Mucosa of descending colon (tissue), 3 donors: ENCODE results near the gene SKOR1. TPM values are rescaled to one million over a fixed set of nuclear protein-coding genes. Genes with fewer than 3 reads are reported as not detected.

Experiments
- ATAC-seq: fragments of 200-7000 bp; cut with Tn5 transposase; one replicate; pipeline ENCODE4 v1.9.1; 2020; ENCODE audit warnings: mild to moderate bottlenecking, moderate library complexity
- DNase-seq, 3 donors: peaks; one replicate each; pipeline ENCODE4 v3.0.0-alpha.2; 2020
- H3K36me3 ChIP-seq: fragments of 200-600 bp; one replicate; pipeline ENCODE4 v1.8.0; 2021; ENCODE audit warnings: low read depth, mild to moderate bottlenecking
- H3K4me1 ChIP-seq: fragments of 200-600 bp; one replicate; pipeline ENCODE4 v1.8.0; 2021; ENCODE audit warnings: low read depth, mild to moderate bottlenecking
- H3K4me3 ChIP-seq: fragments of 200-600 bp; one replicate; pipeline ENCODE4 v1.8.0; 2021; ENCODE audit warnings: mild to moderate bottlenecking
- H3K9me3 ChIP-seq: fragments of 200-600 bp; one replicate; pipeline ENCODE4 v1.8.0; 2021; ENCODE audit warnings: mild to moderate bottlenecking
- CTCF ChIP-seq: fragments of 200-600 bp; IDR thresholded peaks from one replicate; pipeline ENCODE4 v1.8.0; 2022; ENCODE audit warnings: antibody characterized with exemption, mild to moderate bottlenecking
- intact Hi-C, 2 donors: fragments of 100-400 bp; cut with DNase I in 1 of 2; cut with micrococcal nuclease in 1 of 2; formaldehyde crosslinking; loops; one replicate each; pipeline versions ENCODE4 v1.11.0 to v1.11.1; 2022; cut with DNase I, micrococcal nuclease
- total RNA-seq, 3 donors: library from RNA; stranded (reverse); fragmentation: NEBNext Ultra II Directional in 2 of 3; extraction: Animal tissue kit (Norgen Biotek cat#: 25700) in 2 of 3; gene quantifications; one replicate each; pipeline versions ENCODE4 v1.2.1 to v1.2.4, GENCODE V29; 2021 to 2023
- donor health status: DM: no; HTN: no; CAD: no; lungs with moderate emphysema.
- donor health status: DM: no; HTN: no; CAD: no.
- donor health status: DM: no; HTN: yes; CAD: no.

SKOR1 gene
- total RNA-seq, 3 donors from 2014 or later = 0.34 to 0.63 (median 0.58) TPM

- Histone ChIP-seq H3K9me3 (no peaks in the 10 kb centered on the region), H3K36me3 (no peaks in the 10 kb centered on the region), H3K4me1 (no peaks in the 10 kb centered on the region), H3K4me3 (no peak overlapping the region)
- ATAC-seq = no peak
- intact Hi-C loops = no loop called here
- DNase-seq = no peak
- no peak for TF ChIP-seq CTCF
These were observed 20.2 kb upstream of the SKOR1 start for GRCh38 chr15:67805008-67805665.

- intact Hi-C loops = no loop called here
- DNase-seq = no peak
These were observed 19.4 kb upstream of the SKOR1 start for GRCh38 chr15:67805666-67806516.

DNA sequence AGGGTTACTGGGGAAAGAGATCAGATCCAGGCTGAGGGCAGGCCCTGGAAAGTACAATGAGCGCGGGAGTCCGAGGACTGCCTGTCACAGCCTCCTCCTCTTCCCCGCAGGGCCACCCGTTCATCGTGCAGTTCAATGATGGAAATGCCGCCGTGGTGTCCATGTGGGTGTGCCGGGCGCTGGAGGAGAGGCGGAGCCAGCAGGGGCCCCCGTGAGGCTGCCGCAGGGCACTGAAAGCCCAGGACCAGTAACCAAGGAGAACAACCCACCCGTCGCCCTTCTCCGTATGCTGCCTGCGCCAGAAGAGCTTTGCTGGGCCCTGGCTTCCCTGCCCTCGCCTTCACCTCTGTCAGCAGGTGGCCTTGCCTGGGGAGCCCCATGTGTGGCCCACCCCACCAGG lies 18.8 kb upstream of the SKOR1 start:
- intact Hi-C loops = no loop called here
- Histone ChIP-seq H3K36me3 (no peaks in the 10 kb centered on the region), H3K4me3 (no peak overlapping the region), H3K4me1 (no peaks in the 10 kb centered on the region), H3K9me3 (no peaks in the 10 kb centered on the region)
- ATAC-seq (no peak), DNase-seq (no peak)
- TF ChIP-seq CTCF = no peak

More at GRCh38 chr15:67805666-67806516, 19.4 kb upstream of the SKOR1 start:
- Histone ChIP-seq H3K4me3 (no peak overlapping the region), H3K9me3 (no peaks in the 10 kb centered on the region), H3K4me1 (no peaks in the 10 kb centered on the region), H3K36me3 (no peaks in the 10 kb centered on the region)
- ATAC-seq = no peak
- TF ChIP-seq CTCF = no peak

- ATAC-seq (no peak), DNase-seq (no peak)
- H3K36me3 ChIP-seq = no peaks in the 10 kb centered on the region
- no peaks in the 10 kb centered on the region for H3K4me1 ChIP-seq
- H3K4me3 ChIP-seq = no peak overlapping the region
- no peak for TF ChIP-seq CTCF
- no peaks in the 10 kb centered on the region for H3K9me3 ChIP-seq
- intact Hi-C loops = no loop called here
These were observed 18.2 kb upstream of the SKOR1 start for GRCh38 chr15:67807141-67807540.

GRCh38 chr15:67807836-67808235 lies 17.5 kb upstream of the SKOR1 start:
- no peak for TF ChIP-seq CTCF
- DNase-seq = no peak
- ATAC-seq = no peak
- Histone ChIP-seq H3K4me3 (no peak overlapping the region), H3K9me3 (no peaks in the 10 kb centered on the region), H3K4me1 (no peaks in the 10 kb centered on the region), H3K36me3 (no peaks in the 10 kb centered on the region)
- intact Hi-C loops = no loop called here
